ENCODE data around the gene LILRA5.
"Not testable (repeated sequence)": the region's sequence is repeated elsewhere in the genome, so short reads cannot be mapped to it uniquely, and the experiment has no call there.

Gene LILRA5

GRCh38 chr19:54282686-54283470 lies 30.1 kb downstream of the LILRA5 start:
- Histone ChIP-seq H3K4me1 (ENCODE audit: insufficient read depth, insufficient read length) (peaks cover 2% of the 10 kb centered on the region), H3K9me3 (ENCODE audit: insufficient read depth, low read length) (no peaks in the 10 kb centered on the region), H3K4me3 (ENCODE audit: insufficient read length, low read depth) (no peak overlapping the region), H3K9ac (ENCODE audit: insufficient read length, low read depth) (no peak overlapping the region), H3K27me3 (ENCODE audit: insufficient read depth, insufficient read length) (peaks cover 8% of the 10 kb centered on the region), H3K36me3 (ENCODE audit: insufficient read depth, insufficient read length, low read length) (no peaks in the 10 kb centered on the region)
- DNase-seq (ENCODE audit: low read depth, low spot score) = no peak
- no peak for TF ChIP-seq YY1 (IDR thresholded peaks at IDR 0.05; ENCODE audit: insufficient read depth, insufficient read length)
- no peak for TF ChIP-seq SUZ12 (IDR thresholded peaks at IDR 0.05; ENCODE audit: extremely low read depth, insufficient read depth, insufficient read length)
- no peak for TF ChIP-seq ZNF274 (IDR thresholded peaks at IDR 0.05; ENCODE audit: low read depth, low read length)

- H3K4me3 ChIP-seq (ENCODE audit: insufficient read length, low read depth); H3K27me3 ChIP-seq (ENCODE audit: insufficient read depth, insufficient read length); H3K4me1 ChIP-seq (ENCODE audit: insufficient read depth, insufficient read length); H3K9ac ChIP-seq (ENCODE audit: insufficient read length, low read depth); H3K9me3 ChIP-seq (ENCODE audit: insufficient read depth, low read length); DNase-seq (ENCODE audit: low read depth, low spot score); H3K36me3 ChIP-seq (ENCODE audit: insufficient read depth, insufficient read length, low read length): not testable (repeated sequence)
These were observed 31.3 kb downstream of the LILRA5 start for GRCh38 chr19:54281729-54282075.

- Histone ChIP-seq H3K4me3 (ENCODE audit: insufficient read length, low read depth) (no peak within 1 kb of the TSS), H3K4me1 (ENCODE audit: insufficient read depth, insufficient read length) (peaks cover 2% of the 10 kb centered on the region), H3K36me3 (ENCODE audit: insufficient read depth, insufficient read length, low read length) (no peaks in the 10 kb centered on the region), H3K9ac (ENCODE audit: insufficient read length, low read depth) (no peak within 1 kb of the TSS), H3K27me3 (ENCODE audit: insufficient read depth, insufficient read length) (peaks cover 8% of the 10 kb centered on the region), H3K9me3 (ENCODE audit: insufficient read depth, low read length) (no peaks in the 10 kb centered on the region)
- no peak for DNase-seq (ENCODE audit: low read depth, low spot score)
- TF ChIP-seq ZNF274 (IDR thresholded peaks at IDR 0.05; ENCODE audit: low read depth, low read length) = no peak
- no peak for TF ChIP-seq YY1 (IDR thresholded peaks at IDR 0.05; ENCODE audit: insufficient read depth, insufficient read length)
- no peak for TF ChIP-seq SUZ12 (IDR thresholded peaks at IDR 0.05; ENCODE audit: extremely low read depth, insufficient read depth, insufficient read length)
These were observed 31.8 kb downstream of the LILRA5 start, which contains the start of gene LILRB2 for GRCh38 chr19:54281007-54281728. Gene LILRB2 (minus strand): TSS chr19:54281110. CDS start chr19:54280496, 614 bp downstream.

GRCh38 chr19:54280441-54280840 lies 32.5 kb downstream of the LILRA5 start:
- H3K27me3 ChIP-seq (ENCODE audit: insufficient read depth, insufficient read length); DNase-seq (ENCODE audit: low read depth, low spot score); H3K4me3 ChIP-seq (ENCODE audit: insufficient read length, low read depth); H3K4me1 ChIP-seq (ENCODE audit: insufficient read depth, insufficient read length); H3K36me3 ChIP-seq (ENCODE audit: insufficient read depth, insufficient read length, low read length); H3K9me3 ChIP-seq (ENCODE audit: insufficient read depth, low read length); H3K9ac ChIP-seq (ENCODE audit: insufficient read length, low read depth): not testable (repeated sequence)

- not testable (repeated sequence) for H3K27me3 ChIP-seq (ENCODE audit: insufficient read depth, insufficient read length); H3K9ac ChIP-seq (ENCODE audit: insufficient read length, low read depth); H3K9me3 ChIP-seq (ENCODE audit: insufficient read depth, low read length); H3K4me1 ChIP-seq (ENCODE audit: insufficient read depth, insufficient read length); H3K4me3 ChIP-seq (ENCODE audit: insufficient read length, low read depth); H3K36me3 ChIP-seq (ENCODE audit: insufficient read depth, insufficient read length, low read length); DNase-seq (ENCODE audit: low read depth, low spot score)
These were observed 32.9 kb downstream of the LILRA5 start for GRCh38 chr19:54280025-54280424.

GRCh38 chr19:54279406-54279962 lies 33.5 kb downstream of the LILRA5 start:
- TF ChIP-seq ZNF274 (IDR thresholded peaks at IDR 0.05; ENCODE audit: low read depth, low read length) (no peak), SUZ12 (IDR thresholded peaks at IDR 0.05; ENCODE audit: extremely low read depth, insufficient read depth, insufficient read length) (no peak), YY1 (IDR thresholded peaks at IDR 0.05; ENCODE audit: insufficient read depth, insufficient read length) (no peak)
- Histone ChIP-seq H3K9ac (ENCODE audit: insufficient read length, low read depth) (no peak overlapping the region), H3K4me1 (ENCODE audit: insufficient read depth, insufficient read length) (no peaks in the 10 kb centered on the region), H3K4me3 (ENCODE audit: insufficient read length, low read depth) (no peak overlapping the region), H3K27me3 (ENCODE audit: insufficient read depth, insufficient read length) (peaks cover 8% of the 10 kb centered on the region), H3K36me3 (ENCODE audit: insufficient read depth, insufficient read length, low read length) (no peaks in the 10 kb centered on the region), H3K9me3 (ENCODE audit: insufficient read depth, low read length) (no peaks in the 10 kb centered on the region)
- no peak for DNase-seq (ENCODE audit: low read depth, low spot score)

GRCh38 chr19:54278571-54279195 lies 34.3 kb downstream of the LILRA5 start:
- H3K27me3 ChIP-seq (ENCODE audit: insufficient read depth, insufficient read length); H3K9me3 ChIP-seq (ENCODE audit: insufficient read depth, low read length); H3K4me1 ChIP-seq (ENCODE audit: insufficient read depth, insufficient read length); H3K36me3 ChIP-seq (ENCODE audit: insufficient read depth, insufficient read length, low read length); H3K4me3 ChIP-seq (ENCODE audit: insufficient read length, low read depth); H3K9ac ChIP-seq (ENCODE audit: insufficient read length, low read depth); DNase-seq (ENCODE audit: low read depth, low spot score): not testable (repeated sequence)

GRCh38 chr19:54278056-54278455 lies 34.9 kb downstream of the LILRA5 start:
- not testable (repeated sequence) for H3K27me3 ChIP-seq (ENCODE audit: insufficient read depth, insufficient read length); H3K9ac ChIP-seq (ENCODE audit: insufficient read length, low read depth); H3K4me1 ChIP-seq (ENCODE audit: insufficient read depth, insufficient read length); H3K4me3 ChIP-seq (ENCODE audit: insufficient read length, low read depth); DNase-seq (ENCODE audit: low read depth, low spot score); H3K36me3 ChIP-seq (ENCODE audit: insufficient read depth, insufficient read length, low read length); H3K9me3 ChIP-seq (ENCODE audit: insufficient read depth, low read length)

- not testable (repeated sequence) for H3K27me3 ChIP-seq (ENCODE audit: insufficient read depth, insufficient read length); H3K9me3 ChIP-seq (ENCODE audit: insufficient read depth, low read length); DNase-seq (ENCODE audit: low read depth, low spot score); H3K4me3 ChIP-seq (ENCODE audit: insufficient read length, low read depth); H3K4me1 ChIP-seq (ENCODE audit: insufficient read depth, insufficient read length); H3K9ac ChIP-seq (ENCODE audit: insufficient read length, low read depth); H3K36me3 ChIP-seq (ENCODE audit: insufficient read depth, insufficient read length, low read length)
These were observed 35.8 kb downstream of the LILRA5 start for GRCh38 chr19:54277111-54277615.
